Measurements from ENCODE around the gene APOBEC3C.

DNA sequence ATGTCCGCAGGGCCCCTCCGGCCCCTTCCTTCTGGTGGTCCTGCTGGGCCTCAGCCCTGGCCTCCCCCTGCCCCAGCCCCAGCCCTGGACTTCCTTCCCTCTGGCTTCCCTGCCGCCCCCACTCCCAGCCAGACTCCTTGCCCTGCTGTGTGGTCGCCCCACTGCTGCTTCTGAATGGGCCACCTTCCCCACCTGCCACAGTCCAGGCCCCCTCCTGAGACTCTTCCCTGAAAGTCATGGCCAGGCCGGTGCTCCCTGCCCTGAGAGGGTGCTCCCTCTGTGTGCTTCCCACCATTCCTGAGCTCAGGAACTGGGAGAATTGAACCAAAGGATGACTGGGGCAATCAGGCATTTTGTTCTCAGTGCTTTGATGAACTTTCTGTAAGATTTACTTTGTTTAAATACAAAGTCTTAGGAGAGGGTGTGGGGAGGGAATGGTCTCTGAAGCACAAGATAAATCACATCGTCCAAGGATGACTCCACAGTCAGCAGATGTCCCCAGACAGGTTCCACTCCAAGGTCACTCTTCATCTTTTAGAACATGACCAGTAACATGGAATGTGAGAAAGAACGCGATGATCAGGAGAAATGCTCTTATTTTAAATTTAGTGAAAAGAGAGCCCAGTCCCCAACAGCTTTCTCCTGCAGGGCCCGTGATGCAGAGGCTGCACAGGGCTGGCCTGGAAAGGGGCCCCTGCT is 7.6 kb downstream of the APOBEC3C start:
- TF ChIP-seq POLR2A (IDR thresholded peaks at IDR 0.05), result no peak
- TF ChIP-seq, protein P1, sequence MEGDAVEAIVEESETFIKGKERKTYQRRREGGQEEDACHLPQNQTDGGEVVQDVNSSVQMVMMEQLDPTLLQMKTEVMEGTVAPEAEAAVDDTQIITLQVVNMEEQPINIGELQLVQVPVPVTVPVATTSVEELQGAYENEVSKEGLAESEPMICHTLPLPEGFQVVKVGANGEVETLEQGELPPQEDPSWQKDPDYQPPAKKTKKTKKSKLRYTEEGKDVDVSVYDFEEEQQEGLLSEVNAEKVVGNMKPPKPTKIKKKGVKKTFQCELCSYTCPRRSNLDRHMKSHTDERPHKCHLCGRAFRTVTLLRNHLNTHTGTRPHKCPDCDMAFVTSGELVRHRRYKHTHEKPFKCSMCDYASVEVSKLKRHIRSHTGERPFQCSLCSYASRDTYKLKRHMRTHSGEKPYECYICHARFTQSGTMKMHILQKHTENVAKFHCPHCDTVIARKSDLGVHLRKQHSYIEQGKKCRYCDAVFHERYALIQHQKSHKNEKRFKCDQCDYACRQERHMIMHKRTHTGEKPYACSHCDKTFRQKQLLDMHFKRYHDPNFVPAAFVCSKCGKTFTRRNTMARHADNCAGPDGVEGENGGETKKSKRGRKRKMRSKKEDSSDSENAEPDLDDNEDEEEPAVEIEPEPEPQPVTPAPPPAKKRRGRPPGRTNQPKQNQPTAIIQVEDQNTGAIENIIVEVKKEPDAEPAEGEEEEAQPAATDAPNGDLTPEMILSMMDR (IDR thresholded peaks at IDR 0.05), result no peak
